SK-N-SH treated with all-trans-retinoic acid at 6 μM for 48 hours (cell line): ENCODE data around the gene DOC2B.
"Not testable (repeated sequence)": the region's sequence is repeated elsewhere in the genome, so short reads cannot be mapped to it uniquely, and the experiment has no call there.

Experiments used
- CSRNP3 ChIP-seq: fragments of 250-450 bp; sonication (Bioruptor Pico); IDR thresholded peaks from 2 replicates; pipeline ENCODE4 v1.5.1; 2021; ENCODE audit warnings: mild to moderate bottlenecking, moderate library complexity
- GLIS3 ChIP-seq: fragments of 250-450 bp; sonication (Bioruptor Pico); IDR thresholded peaks from 2 replicates; pipeline ENCODE4 v1.5.0; 2020; ENCODE audit warnings: mild to moderate bottlenecking, moderate library complexity
- ISL1 ChIP-seq: fragments of 250-450 bp; sonication (Bioruptor Pico); IDR thresholded peaks from 2 replicates; pipeline ENCODE4 v2.1.2; 2022; ENCODE audit warnings: mild to moderate bottlenecking, moderate library complexity
- OSR1 ChIP-seq: fragments of 250-450 bp; sonication (Bioruptor Pico); IDR thresholded peaks from 2 replicates; pipeline ENCODE4 v1.8.0; 2022; ENCODE audit warnings: moderate library complexity, mild to moderate bottlenecking, inconsistent platforms
- POU6F1 ChIP-seq: fragments of 250-450 bp; sonication (Bioruptor Pico); IDR thresholded peaks from 2 replicates; pipeline ENCODE4 v1.8.0; 2021; ENCODE audit warnings: low read depth, mild to moderate bottlenecking, moderate library complexity, borderline replicate concordance
- PPARA ChIP-seq: fragments of 250-450 bp; sonication (Bioruptor Pico); IDR thresholded peaks from 2 replicates; pipeline ENCODE4 v1.5.0; 2020; ENCODE audit warnings: mild to moderate bottlenecking, borderline replicate concordance
- RARB ChIP-seq: fragments of 250-450 bp; sonication (Bioruptor Pico); IDR thresholded peaks from 2 replicates; pipeline ENCODE4 v1.8.0; 2021; ENCODE audit warnings: mild to moderate bottlenecking, moderate library complexity
- SNAI2 ChIP-seq: fragments of 250-450 bp; sonication (Bioruptor Pico); IDR thresholded peaks from 2 replicates; pipeline ENCODE4 v1.5.0; 2020; ENCODE audit warnings: mild to moderate bottlenecking, moderate library complexity
- TOX ChIP-seq: fragments of 250-450 bp; sonication (Bioruptor Pico); IDR thresholded peaks from 2 replicates; pipeline ENCODE4 v1.8.0; 2021; ENCODE audit warnings: mild to moderate bottlenecking, moderate library complexity, borderline replicate concordance
- ZFP3 ChIP-seq: fragments of 250-450 bp; sonication (Bioruptor Pico); IDR thresholded peaks from 2 replicates; pipeline ENCODE4 v1.5.0; 2020; ENCODE audit warnings: mild to moderate bottlenecking, moderate library complexity
- ZNF565 ChIP-seq: fragments of 450-650 bp; formaldehyde crosslinking; conservative IDR thresholded peaks from 2 replicates; pipeline ENCODE4 v1.5.0; 2020; ENCODE audit warnings: low read depth, mild to moderate bottlenecking, moderate library complexity
- TF ChIP-seq, protein P1 (sequence below): fragments of 250-450 bp; sonication (Bioruptor Pico); IDR thresholded peaks from 2 replicates; pipeline ENCODE4 v1.8.0; 2020; ENCODE audit warnings: mild to moderate bottlenecking, moderate library complexity, borderline replicate concordance

DNA sequence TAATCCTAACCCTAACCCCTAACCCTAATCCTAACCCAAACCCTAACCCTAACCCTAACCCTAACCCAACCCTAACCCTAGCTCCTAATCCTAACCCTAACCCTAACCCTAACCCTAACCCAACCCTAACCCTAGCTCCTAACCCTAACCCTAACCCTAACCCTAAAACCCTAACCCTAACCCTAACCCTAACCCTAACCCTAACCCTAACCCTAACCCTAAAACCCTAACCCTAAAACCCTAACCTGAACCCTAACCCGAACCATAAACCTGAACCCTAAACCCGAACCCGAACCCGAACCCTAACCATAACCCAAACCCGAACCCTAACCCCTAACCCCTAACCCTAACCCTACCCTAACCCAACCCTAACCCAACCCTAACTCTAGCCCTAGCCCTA, 68.3 kb downstream of the DOC2B start:
- not testable (repeated sequence) for TF ChIP-seq ZFP3 (CRISPR knock-in tag); POU6F1; ZNF565 (CRISPR knock-in tag); CSRNP3 (CRISPR knock-in tag); TOX; GLIS3; ISL1 (CRISPR knock-in tag); PPARA (CRISPR knock-in tag); RARB (CRISPR knock-in tag); SNAI2 (CRISPR knock-in tag); OSR1 (CRISPR knock-in tag)
- TF ChIP-seq, protein P1, sequence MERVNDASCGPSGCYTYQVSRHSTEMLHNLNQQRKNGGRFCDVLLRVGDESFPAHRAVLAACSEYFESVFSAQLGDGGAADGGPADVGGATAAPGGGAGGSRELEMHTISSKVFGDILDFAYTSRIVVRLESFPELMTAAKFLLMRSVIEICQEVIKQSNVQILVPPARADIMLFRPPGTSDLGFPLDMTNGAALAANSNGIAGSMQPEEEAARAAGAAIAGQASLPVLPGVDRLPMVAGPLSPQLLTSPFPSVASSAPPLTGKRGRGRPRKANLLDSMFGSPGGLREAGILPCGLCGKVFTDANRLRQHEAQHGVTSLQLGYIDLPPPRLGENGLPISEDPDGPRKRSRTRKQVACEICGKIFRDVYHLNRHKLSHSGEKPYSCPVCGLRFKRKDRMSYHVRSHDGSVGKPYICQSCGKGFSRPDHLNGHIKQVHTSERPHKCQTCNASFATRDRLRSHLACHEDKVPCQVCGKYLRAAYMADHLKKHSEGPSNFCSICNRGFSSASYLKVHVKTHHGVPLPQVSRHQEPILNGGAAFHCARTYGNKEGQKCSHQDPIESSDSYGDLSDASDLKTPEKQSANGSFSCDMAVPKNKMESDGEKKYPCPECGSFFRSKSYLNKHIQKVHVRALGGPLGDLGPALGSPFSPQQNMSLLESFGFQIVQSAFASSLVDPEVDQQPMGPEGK (CRISPR knock-in tag), result not testable (repeated sequence)
